Measurements from ENCODE around the gene ERGIC1.
A peak's percentile ranks its signal among the peaks of the same experiment; 100 is the strongest.

Gene ERGIC1

GRCh38 chr5:172903790-172904189 is 69.7 kb downstream of the ERGIC1 start:
- ATAC-seq, result no peak

- no peak for ATAC-seq
Measured at GRCh38 chr5:172904312-172904642, 70.2 kb downstream of the ERGIC1 start.

- no peak for ATAC-seq
Measured at GRCh38 chr5:172904643-172905345, 70.7 kb downstream of the ERGIC1 start.

GRCh38 chr5:172905346-172906140 is 71.5 kb downstream of the ERGIC1 start:
- ATAC-seq, result no peak

GRCh38 chr5:172906436-172906835 is 72.4 kb downstream of the ERGIC1 start:
- ATAC-seq, result no peak

GRCh38 chr5:172906888-172907287 is 72.8 kb downstream of the ERGIC1 start:
- ATAC-seq, result no peak

GRCh38 chr5:172907657-172908056 is 73.6 kb downstream of the ERGIC1 start:
- no peak for ATAC-seq

GRCh38 chr5:172908662-172909061 is 74.6 kb downstream of the ERGIC1 start:
- ATAC-seq, result no peak

- ATAC-seq, result no peak
Measured at GRCh38 chr5:172909931-172910502, 76.0 kb downstream of the ERGIC1 start.

- peak; percentile 44 to 45 for ATAC-seq
Measured at GRCh38 chr5:172910828-172911627, 77.0 kb downstream of the ERGIC1 start.

- ATAC-seq, result no peak
Measured at GRCh38 chr5:172911628-172911880, 77.5 kb downstream of the ERGIC1 start.

GRCh38 chr5:172911976-172912375 is 77.9 kb downstream of the ERGIC1 start:
- ATAC-seq, result no peak

GRCh38 chr5:172913117-172913850 is 79.2 kb downstream of the ERGIC1 start:
- no peak for ATAC-seq

GRCh38 chr5:172915514-172915913 is 81.5 kb downstream of the ERGIC1 start:
- ATAC-seq, result no peak

GRCh38 chr5:172918421-172919371 is 84.6 kb downstream of the ERGIC1 start:
- ATAC-seq, result no peak

GRCh38 chr5:172919525-172920446 is 85.7 kb downstream of the ERGIC1 start:
- no peak for ATAC-seq

- no peak for ATAC-seq
Measured at GRCh38 chr5:172920447-172920849, 86.4 kb downstream of the ERGIC1 start.

- ATAC-seq, result no peak
Measured at GRCh38 chr5:172920995-172921394, 86.9 kb downstream of the ERGIC1 start.

GRCh38 chr5:172921906-172922305 is 87.9 kb downstream of the ERGIC1 start:
- ATAC-seq, result no peak

GRCh38 chr5:172923539-172923938 is 89.5 kb downstream of the ERGIC1 start:
- ATAC-seq, result no peak

All from activated CD4-positive, CD25-positive, alpha-beta regulatory T cell treated with anti-CD3 and anti-CD28 coated beads, Interleukin-2, amount 50 U/mL, for 24 hours (primary cell).